T-helper 1 cell treated with Interleukin-12 subunit alpha and Interleukin-12 subunit beta and Interleukin-4 antibody, amounts not matched to agents 30 ng/mL and 1 ng/mL, for 36 hours (primary cell): ENCODE results near the gene CCL27. TPM values are rescaled to one million over a fixed set of nuclear protein-coding genes. Genes with fewer than 3 reads are reported as not detected.

ENCODE experiments used
- intact Hi-C: fragments of 100-400 bp; cut with micrococcal nuclease; formaldehyde crosslinking; loops from one replicate; pipeline ENCODE4 v1.15.1; 2024
- total RNA-seq: library from RNA; stranded (reverse); gene quantifications from 2 replicates; pipeline ENCODE4 v1.2.3, GENCODE V29; 2022

Gene CCL27
- total RNA-seq, 1 donor from 2014 or later = not detected

GRCh38 chr9:34685591-34685990, 23.1 kb upstream of the CCL27 start:
- intact Hi-C loops = no loop called here

DNA sequence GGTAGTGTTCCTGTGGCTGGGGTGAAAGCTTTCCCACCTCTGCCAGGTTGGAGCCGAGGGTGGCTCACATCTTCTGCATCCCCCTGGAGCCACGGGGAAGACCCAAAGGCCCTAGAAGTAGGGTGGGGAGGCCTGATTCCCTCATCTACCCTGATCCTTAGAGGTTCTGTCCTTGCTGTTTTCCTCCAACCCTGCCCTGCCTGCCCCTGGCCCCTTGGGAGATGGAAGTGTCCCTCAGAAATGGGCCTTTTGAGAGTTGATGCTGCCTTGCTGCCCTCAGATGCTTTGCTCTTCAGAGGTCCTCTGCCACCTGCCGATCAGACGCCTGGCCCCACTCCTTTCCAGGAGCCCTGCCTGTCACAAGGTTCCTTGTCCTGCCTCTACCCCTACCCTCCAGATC, 22.4 kb upstream of the CCL27 start:
- intact Hi-C loops = no loop called here

GRCh38 chr9:34684145-34684544, 21.7 kb upstream of the CCL27 start:
- intact Hi-C loops = no loop called here

DNA sequence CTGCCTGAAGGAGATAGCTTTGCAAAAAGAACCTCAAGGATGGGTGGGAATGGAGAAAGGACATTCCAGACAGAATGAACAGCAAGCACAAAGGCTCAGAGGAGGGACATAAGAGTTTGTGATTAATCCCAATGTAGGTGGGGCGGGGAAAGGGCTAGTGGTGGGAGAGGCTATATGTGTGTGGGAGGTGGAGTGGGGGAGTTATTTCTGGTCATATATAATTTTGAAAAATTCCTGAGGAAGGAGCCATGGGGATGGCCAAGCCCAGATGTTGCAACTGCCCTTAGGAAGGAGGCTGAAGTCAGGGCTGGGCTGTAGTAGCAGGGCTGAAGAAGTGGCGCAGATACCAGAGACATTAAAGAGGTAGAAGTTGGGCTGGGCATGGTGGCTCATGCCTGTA, 13.4 kb upstream of the CCL27 start:
- intact Hi-C loops = loop anchor here (1.0 kb wide), 1 partner anchor 26 kb away; no protein-coding TSS in a partner anchor

GRCh38 chr9:34675048-34675714, 12.7 kb upstream of the CCL27 start:
- intact Hi-C loops = loop anchor here (1.0 kb wide), 1 partner anchor 27 kb away; no protein-coding TSS in a partner anchor

DNA sequence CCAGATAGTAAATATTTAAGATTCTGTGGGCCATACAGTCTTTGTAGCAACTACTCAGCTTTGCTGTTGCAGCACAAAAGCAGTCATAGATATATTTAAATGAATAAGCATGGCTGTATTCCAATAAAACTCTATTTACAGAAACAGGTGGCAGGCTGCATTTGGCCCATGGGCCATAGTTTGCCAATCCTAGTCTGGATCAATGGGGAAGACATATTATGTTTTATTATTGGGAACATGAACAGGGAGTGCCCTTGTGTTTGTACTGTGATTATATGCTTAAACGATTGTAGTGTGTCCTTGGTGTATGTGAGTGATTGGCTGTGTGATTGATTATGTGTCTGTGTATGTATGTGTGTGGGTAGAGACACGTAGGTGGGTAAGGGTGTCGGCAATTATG, 12.0 kb upstream of the CCL27 start:
- intact Hi-C loops = no loop called here

- intact Hi-C loops = no loop called here
Measured at GRCh38 chr9:34671307-34671706, 8.8 kb upstream of the CCL27 start.

GRCh38 chr9:34669809-34670562, 7.5 kb upstream of the CCL27 start:
- intact Hi-C loops = loop anchor here (5.0 to 10.0 kb wide), 5 partner anchors 405 to 1198 kb away; partner anchors contain the start of genes CREB3, FANCG, NOL6 and TLN1

DNA sequence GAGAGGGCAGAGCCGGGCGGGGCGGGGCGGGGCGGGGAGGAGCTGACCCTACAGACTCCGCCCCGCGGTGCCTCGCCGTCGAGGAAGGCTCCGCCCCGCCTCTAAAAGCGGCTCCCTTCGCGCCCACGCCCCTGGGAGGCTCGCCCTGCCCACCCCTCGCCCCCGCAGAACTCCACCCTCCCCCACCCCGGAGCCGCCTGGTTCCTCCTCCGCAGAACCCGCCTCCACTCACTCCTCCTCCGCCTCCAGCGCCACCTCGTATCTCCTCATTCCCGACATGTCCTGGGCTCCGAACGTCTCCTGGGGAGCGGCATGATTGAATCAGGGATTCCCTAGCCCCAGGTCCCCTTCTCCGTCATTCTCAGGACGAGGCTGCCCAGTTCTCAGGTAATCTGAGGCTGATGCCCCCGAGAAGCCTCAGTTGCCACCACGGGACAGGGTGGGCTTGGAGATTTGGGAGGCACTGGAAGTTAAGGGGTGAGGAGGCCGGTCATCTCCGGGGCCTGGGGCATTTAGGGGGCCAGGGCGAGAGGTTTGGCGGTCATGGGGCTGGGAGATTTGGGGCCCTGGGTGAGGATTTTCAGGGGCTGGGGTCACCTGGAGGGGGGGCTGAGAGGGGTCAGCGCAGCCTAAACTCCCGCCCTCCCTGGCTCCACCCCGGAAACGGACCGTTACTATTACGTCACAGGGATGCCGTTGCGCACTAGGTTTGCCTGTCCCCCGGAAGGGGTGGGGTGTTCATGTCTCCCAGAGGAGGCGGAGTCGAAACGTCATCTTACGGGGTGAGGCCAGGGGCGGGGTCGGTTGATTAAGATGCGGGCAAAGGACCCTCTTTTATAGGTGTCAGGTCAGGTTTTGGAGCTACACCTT, 3.2 kb upstream of the CCL27 start:
- intact Hi-C loops = loop anchor here (1.0 to 10.0 kb wide), 18 partner anchors 19 to 1193 kb away; partner anchors contain the start of genes CREB3, DCTN3, DNAI1 and DNAJB5

DNA sequence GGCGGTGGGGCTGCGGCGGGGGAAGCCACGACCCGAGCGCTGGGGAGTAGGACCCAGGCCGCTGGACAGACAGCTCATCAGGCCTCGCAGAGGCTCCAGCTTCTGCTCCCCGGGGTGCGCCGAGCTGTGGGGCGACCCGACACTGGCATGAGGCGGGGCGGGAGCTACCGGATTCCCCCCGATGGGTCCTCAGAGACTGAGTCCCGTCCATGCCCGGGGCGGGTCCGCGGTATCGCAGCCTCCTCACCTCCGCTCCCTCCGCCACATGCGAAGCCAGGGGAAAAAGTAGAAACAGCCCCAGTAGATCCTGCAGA, 2.6 kb upstream of the CCL27 start:
- intact Hi-C loops = loop anchor here (1.0 to 10.0 kb wide), 17 partner anchors 19 to 1193 kb away; partner anchors contain the start of genes CREB3, DCTN3, DNAI1 and DNAJB5

GRCh38 chr9:34664281-34665066, 2.0 kb upstream of the CCL27 start:
- intact Hi-C loops = loop anchor here (1.0 to 10.0 kb wide), 18 partner anchors 18 to 1192 kb away; partner anchors contain the start of genes CREB3, DCTN3, DNAI1 and DNAJB5

GRCh38 chr9:34663303-34663605, 797 bp upstream of the CCL27 start:
- intact Hi-C loops = loop anchor here (10.0 kb wide), 3 partner anchors 412 to 1072 kb away; partner anchors contain the start of genes CREB3, FANCG, TLN1 and UBAP2

DNA sequence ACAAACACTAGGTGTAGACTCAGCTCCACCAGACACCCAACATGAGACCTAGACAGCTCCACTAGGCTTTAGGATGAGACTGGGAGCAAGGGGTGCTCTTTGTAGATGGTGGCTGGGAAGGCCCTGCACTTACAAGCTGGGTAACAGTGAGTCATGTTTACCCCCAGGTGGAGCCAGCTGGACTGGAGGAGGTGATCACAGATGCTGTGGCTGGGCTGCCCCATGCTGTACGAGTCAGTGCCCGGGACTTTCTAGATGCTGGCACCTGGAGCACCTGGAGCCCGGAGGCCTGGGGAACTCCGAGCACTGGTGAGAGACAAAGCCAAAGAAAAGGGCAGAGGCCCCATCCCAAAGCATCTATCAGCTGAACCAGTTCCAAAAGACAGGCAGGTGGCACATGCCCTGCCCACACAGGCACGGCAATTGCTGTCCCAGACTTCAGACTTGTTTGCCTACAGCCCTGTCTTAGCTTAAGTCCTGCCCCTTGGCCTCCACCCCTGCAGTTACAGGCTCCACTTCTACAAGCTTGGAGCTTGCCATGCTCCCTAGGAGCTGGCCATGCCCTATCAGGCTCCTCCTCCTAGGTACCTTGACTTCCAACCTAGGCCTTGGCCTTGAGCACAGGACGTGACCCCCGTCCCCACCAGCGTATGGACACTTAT, 2.7 kb downstream of the CCL27 start:
- intact Hi-C loops = loop anchor here (10.0 kb wide), 3 partner anchors 415 to 1075 kb away; partner anchors contain the start of genes CREB3, FANCG, TLN1 and UBAP2

DNA sequence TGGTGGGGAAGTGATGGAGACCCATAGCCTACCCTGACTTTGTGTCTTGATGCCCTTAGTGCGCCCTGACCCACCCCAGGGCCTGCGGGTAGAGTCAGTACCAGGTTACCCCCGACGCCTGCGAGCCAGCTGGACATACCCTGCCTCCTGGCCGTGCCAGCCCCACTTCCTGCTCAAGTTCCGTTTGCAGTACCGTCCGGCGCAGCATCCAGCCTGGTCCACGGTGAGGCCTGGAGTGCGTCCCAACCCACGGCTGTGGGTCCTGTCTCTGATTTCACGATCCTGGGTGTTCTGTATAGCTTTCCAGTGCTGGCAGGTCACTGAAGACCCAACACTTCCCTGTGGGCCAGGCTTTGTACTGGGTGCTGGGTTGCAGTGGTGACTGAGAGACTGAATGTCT, 4.0 kb downstream of the CCL27 start:
- intact Hi-C loops = no loop called here

- intact Hi-C loops = no loop called here
Measured at GRCh38 chr9:34656992-34657391, 5.5 kb downstream of the CCL27 start.

- intact Hi-C loops = no loop called here
Measured at GRCh38 chr9:34655394-34655793, 7.1 kb downstream of the CCL27 start.

GRCh38 chr9:34654323-34655051, 8.0 kb downstream of the CCL27 start:
- intact Hi-C loops = no loop called here

- intact Hi-C loops = no loop called here
Measured at GRCh38 chr9:34653151-34654072, 9.0 kb downstream of the CCL27 start.
